Panc1 (cell line): ENCODE measurements around the gene ZNF415.

Experiments
- CTCF ChIP-seq: fragments of 450-650 bp; IDR thresholded peaks from 2 replicates; pipeline ENCODE4 v1.5.1; 2017; ENCODE audit warnings: mild to moderate bottlenecking
- POLR2AphosphoS5 ChIP-seq: IDR thresholded peaks from 2 replicates; pipeline ENCODE4 v1.6.1; 2012; ENCODE audit warnings: mild to moderate bottlenecking, low read depth, low read length, moderate library complexity
- REST ChIP-seq, 2 experiments: IDR thresholded peaks; 2 replicates each; pipeline ENCODE4 v1.6.1; 2011 to 2012; ENCODE audit warnings: low read depth in 2 of 2, control low read depth in 1 of 2, low read length in 1 of 2, mild to moderate bottlenecking in 1 of 2, moderate library complexity in 1 of 2; ENCODE audit not compliant: insufficient read depth in 1 of 2
- SIN3A ChIP-seq: IDR thresholded peaks from 2 replicates; pipeline ENCODE4 v1.6.1; 2012; ENCODE audit warnings: low read depth, mild to moderate bottlenecking, low read length, moderate library complexity, borderline replicate concordance; ENCODE audit not compliant: insufficient read depth
- TCF7L2 ChIP-seq: IDR thresholded peaks from 2 replicates; pipeline ENCODE4 v1.6.1; 2011; ENCODE audit warnings: mild to moderate bottlenecking, low read depth, low read length, inconsistent platforms

- TF ChIP-seq CTCF (no peak), REST (IDR thresholded peaks at IDR 0.05; ENCODE audit: insufficient read depth in 1 of 2, low read depth in 2 of 2, low read length in 1 of 2) (no peak), TCF7L2 (no peak), POLR2AphosphoS5 (no peak), SIN3A (no peak)
These were observed 23.2 kb downstream of the ZNF415 start for GRCh38 chr19:53109527-53109926.
